ENCODE data around the gene AKR7A3. TPM values are rescaled to one million over a fixed set of nuclear protein-coding genes. Genes with fewer than 3 reads are reported as not detected.

AKR7A3 gene
- total RNA-seq, 1 experiment from 2014 or later: 2.8 TPM

GRCh38 chr1:19331262-19331878 is 42.8 kb upstream of the AKR7A3 start:
- POLR2A ChIA-PET: interaction anchor here (0.8 kb wide), 1 partner anchor 11 kb away, joined by 3 read pairs; no protein-coding TSS in a partner anchor
- CTCF ChIA-PET: no interaction called here

DNA sequence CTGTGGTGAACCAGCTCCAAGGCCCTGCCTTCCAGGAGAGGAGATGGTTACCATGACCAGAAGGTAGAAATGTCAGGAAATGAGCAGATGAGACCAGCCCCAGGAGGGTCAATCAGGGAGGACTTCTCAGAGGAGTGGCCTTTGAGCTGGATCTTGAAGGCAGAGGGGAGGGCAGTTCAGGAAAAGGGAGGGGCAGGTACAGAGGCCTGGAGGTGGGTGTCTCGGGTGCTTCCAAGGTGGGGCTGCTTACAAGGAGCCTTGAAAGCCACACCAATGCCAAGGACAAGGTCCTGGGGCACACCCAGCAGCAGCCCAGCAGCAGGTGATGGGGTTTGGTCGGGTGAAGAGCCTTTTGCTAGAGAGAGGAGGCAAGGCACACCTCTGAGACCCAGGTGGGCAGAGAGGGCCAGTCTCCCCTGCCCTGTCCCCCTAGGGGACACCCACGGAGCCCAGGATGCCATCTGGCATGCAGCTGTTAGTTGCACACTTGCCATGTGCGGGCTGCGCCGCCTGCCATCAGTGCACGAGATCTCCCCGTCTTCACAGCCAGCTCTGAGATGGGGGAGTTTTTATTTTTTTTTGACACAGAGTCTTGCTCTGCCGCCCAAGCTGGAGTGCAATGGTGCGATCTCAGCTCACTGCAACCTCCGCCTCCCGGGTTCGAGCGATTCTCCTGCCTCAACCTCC is 42.0 kb upstream of the AKR7A3 start:
- no peaks in the 10 kb centered on the region for H3K4me1 ChIP-seq
- H3K36me3 Mint-ChIP-seq (ENCODE audit: insufficient read depth, unreplicated experiment): peaks cover 37% of the 10 kb centered on the region
- DNase-seq: no peak
- POLR2A ChIA-PET: no interaction called here
- no peaks in the 10 kb centered on the region; the same call in 1 of the 2 replicates for H3K36me3 ChIP-seq (ENCODE audit: control insufficient read depth, insufficient read depth, low read length)
- TF ChIP-seq, protein P1, sequence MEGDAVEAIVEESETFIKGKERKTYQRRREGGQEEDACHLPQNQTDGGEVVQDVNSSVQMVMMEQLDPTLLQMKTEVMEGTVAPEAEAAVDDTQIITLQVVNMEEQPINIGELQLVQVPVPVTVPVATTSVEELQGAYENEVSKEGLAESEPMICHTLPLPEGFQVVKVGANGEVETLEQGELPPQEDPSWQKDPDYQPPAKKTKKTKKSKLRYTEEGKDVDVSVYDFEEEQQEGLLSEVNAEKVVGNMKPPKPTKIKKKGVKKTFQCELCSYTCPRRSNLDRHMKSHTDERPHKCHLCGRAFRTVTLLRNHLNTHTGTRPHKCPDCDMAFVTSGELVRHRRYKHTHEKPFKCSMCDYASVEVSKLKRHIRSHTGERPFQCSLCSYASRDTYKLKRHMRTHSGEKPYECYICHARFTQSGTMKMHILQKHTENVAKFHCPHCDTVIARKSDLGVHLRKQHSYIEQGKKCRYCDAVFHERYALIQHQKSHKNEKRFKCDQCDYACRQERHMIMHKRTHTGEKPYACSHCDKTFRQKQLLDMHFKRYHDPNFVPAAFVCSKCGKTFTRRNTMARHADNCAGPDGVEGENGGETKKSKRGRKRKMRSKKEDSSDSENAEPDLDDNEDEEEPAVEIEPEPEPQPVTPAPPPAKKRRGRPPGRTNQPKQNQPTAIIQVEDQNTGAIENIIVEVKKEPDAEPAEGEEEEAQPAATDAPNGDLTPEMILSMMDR (IDR thresholded peaks at IDR 0.05; ENCODE audit: insufficient read depth in 1 of 2, low read depth in 1 of 2, low read length in 1 of 2, severe bottlenecking in 1 of 2, unreplicated experiment in 1 of 2): no peak
- H3K9me3 Mint-ChIP-seq (ENCODE audit: unreplicated experiment): no peaks in the 10 kb centered on the region
- CTCF ChIA-PET: no interaction called here
- H3K4me1 Mint-ChIP-seq (ENCODE audit: low read depth, unreplicated experiment): no peaks in the 10 kb centered on the region
- H3K4me3 ChIP-seq (ENCODE audit: low read depth, low read length): no peak overlapping the region
- intact Hi-C loops (cut with micrococcal nuclease; ENCODE audit: unreplicated experiment): no loop called here
- H3K9me3 ChIP-seq: no peaks in the 10 kb centered on the region
- BruUV-seq (replicated peaks): no TSS peak
- no peaks in the 10 kb centered on the region for H3K27me3 Mint-ChIP-seq (ENCODE audit: insufficient read depth, unreplicated experiment)
- H3K27ac Mint-ChIP-seq (ENCODE audit: unreplicated experiment): no peak overlapping the region
- H3K27me3 ChIP-seq (replicated peaks; ENCODE audit: control insufficient read depth, insufficient read depth, low read length): no peaks in the 10 kb centered on the region
- H3K4me3 Mint-ChIP-seq (ENCODE audit: unreplicated experiment): no peak overlapping the region

More at GRCh38 chr1:19331262-19331878, 42.8 kb upstream of the AKR7A3 start:
- Histone ChIP-seq H3K27me3 (replicated peaks; ENCODE audit: control insufficient read depth, insufficient read depth, low read length) (no peaks in the 10 kb centered on the region), H3K4me1 (no peaks in the 10 kb centered on the region), H3K4me3 (ENCODE audit: low read depth, low read length) (no peak overlapping the region), H3K36me3 (ENCODE audit: control insufficient read depth, insufficient read depth, low read length) (no peaks in the 10 kb centered on the region; the same call in 1 of the 2 replicates), H3K9me3 (no peaks in the 10 kb centered on the region)
- TF ChIP-seq, protein P1 (IDR thresholded peaks at IDR 0.05; ENCODE audit: insufficient read depth in 1 of 2, low read depth in 1 of 2, low read length in 1 of 2, severe bottlenecking in 1 of 2, unreplicated experiment in 1 of 2): no peak
- DNase-seq: no peak
- BruUV-seq (replicated peaks): no TSS peak
- intact Hi-C loops (cut with micrococcal nuclease; ENCODE audit: unreplicated experiment): no loop called here
- peaks cover 41% of the 10 kb centered on the region for H3K36me3 Mint-ChIP-seq (ENCODE audit: insufficient read depth, unreplicated experiment)
- no peaks in the 10 kb centered on the region for H3K4me1 Mint-ChIP-seq (ENCODE audit: low read depth, unreplicated experiment)
- no peak overlapping the region for H3K4me3 Mint-ChIP-seq (ENCODE audit: unreplicated experiment)
- no peak overlapping the region for H3K27ac Mint-ChIP-seq (ENCODE audit: unreplicated experiment)
- H3K27me3 Mint-ChIP-seq (ENCODE audit: insufficient read depth, unreplicated experiment): no peaks in the 10 kb centered on the region
- H3K9me3 Mint-ChIP-seq (ENCODE audit: unreplicated experiment): no peaks in the 10 kb centered on the region

DNA sequence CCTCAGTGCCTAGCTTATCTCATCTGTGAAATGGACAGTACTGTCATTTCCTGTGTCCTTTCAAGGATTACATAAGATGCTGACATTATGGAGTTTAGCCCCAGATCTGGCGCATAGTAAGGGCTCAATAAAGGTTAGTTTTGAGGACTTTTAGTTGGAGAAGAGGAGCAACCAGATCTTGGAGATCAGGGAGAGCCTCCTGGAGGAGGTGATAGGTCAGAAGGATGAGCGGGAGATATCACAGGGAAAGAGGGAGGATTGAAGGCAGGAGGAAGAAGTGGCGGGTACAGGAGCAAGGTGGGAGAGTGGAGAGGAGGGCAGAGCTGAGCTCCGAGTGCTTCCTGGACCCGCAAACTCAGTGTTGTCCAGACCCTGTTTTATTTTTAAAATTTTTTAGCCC is 41.0 kb upstream of the AKR7A3 start:
- POLR2A ChIA-PET: interaction anchor here (0.6 kb wide), 1 partner anchor 115 kb away, joined by 4 read pairs; no protein-coding TSS in a partner anchor
- Mint-ChIP-seq H3K9me3 (ENCODE audit: unreplicated experiment) (no peaks in the 10 kb centered on the region), H3K36me3 (ENCODE audit: insufficient read depth, unreplicated experiment) (peaks cover 30% of the 10 kb centered on the region), H3K4me3 (ENCODE audit: unreplicated experiment) (no peak overlapping the region), H3K27ac (ENCODE audit: unreplicated experiment) (peak overlapping the region; percentile 10), H3K4me1 (ENCODE audit: low read depth, unreplicated experiment) (no peaks in the 10 kb centered on the region), H3K27me3 (ENCODE audit: insufficient read depth, unreplicated experiment) (no peaks in the 10 kb centered on the region)
- intact Hi-C loops (cut with micrococcal nuclease; ENCODE audit: unreplicated experiment): no loop called here
- CTCF ChIA-PET: no interaction called here
- H3K27me3 ChIP-seq (replicated peaks; ENCODE audit: control insufficient read depth, insufficient read depth, low read length): no peaks in the 10 kb centered on the region
- no peak for DNase-seq
- BruUV-seq (replicated peaks): no TSS peak
- TF ChIP-seq, protein P1 (IDR thresholded peaks at IDR 0.05; ENCODE audit: insufficient read depth in 1 of 2, low read depth in 1 of 2, low read length in 1 of 2, severe bottlenecking in 1 of 2, unreplicated experiment in 1 of 2): no peak
- H3K4me1 ChIP-seq: no peaks in the 10 kb centered on the region
- no peaks in the 10 kb centered on the region for H3K9me3 ChIP-seq
- no peaks in the 10 kb centered on the region; the same call in 1 of the 2 replicates for H3K36me3 ChIP-seq (ENCODE audit: control insufficient read depth, insufficient read depth, low read length)
- no peak overlapping the region for H3K4me3 ChIP-seq (ENCODE audit: low read depth, low read length)

Measured in Caco-2 (cell line).